Stimulated activated CD4-positive, alpha-beta T cell treated with anti-CD3 and anti-CD28 coated beads, Interleukin-15, amount 100 ng/mL, for 48 hours (primary cell): ENCODE measurements around the gene QSER1.

ENCODE experiments used
- DNase-seq, 2 donors: peaks; one replicate each; pipeline ENCODE4 v3.0.0-alpha.2; 2020; ENCODE audit warnings: low read depth in 2 of 2

Gene QSER1

DNA sequence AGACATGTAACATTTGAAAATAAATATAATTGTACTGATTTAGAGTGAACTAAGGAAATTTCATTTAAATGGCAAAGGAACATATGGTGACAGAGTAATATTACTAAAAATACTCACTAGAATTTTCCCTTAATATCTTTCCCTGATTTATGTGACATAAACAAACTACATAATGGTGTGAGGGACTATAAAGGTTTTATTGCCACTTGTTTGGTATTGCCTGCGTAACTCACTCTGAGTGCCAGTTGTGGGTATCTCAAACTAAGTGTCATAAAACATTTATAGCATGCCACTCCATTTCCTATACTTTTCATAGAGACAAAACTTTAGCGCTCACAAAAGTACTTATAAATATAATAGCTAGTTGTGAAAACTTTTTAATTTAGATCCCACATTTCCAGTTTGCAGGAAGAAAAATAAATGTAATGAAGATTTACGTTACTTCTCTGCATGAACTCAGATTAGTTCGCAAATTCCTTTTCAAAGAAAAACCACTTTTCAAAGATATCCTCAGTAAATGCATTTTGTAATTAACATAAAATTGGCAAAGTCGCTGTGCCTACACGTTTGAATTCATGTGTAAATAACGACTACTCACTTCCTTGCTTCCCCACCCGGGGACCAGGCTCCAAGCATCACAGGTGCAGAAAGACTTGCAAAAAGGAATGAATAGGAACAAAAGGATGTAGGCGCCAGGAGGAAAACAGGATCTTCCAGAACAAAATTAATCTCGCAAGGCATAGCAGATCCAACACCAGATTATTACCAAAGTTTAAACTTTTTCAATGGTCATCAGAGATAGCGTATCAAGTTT, 1.6 kb upstream of the QSER1 start:
- no peak for DNase-seq

DNA sequence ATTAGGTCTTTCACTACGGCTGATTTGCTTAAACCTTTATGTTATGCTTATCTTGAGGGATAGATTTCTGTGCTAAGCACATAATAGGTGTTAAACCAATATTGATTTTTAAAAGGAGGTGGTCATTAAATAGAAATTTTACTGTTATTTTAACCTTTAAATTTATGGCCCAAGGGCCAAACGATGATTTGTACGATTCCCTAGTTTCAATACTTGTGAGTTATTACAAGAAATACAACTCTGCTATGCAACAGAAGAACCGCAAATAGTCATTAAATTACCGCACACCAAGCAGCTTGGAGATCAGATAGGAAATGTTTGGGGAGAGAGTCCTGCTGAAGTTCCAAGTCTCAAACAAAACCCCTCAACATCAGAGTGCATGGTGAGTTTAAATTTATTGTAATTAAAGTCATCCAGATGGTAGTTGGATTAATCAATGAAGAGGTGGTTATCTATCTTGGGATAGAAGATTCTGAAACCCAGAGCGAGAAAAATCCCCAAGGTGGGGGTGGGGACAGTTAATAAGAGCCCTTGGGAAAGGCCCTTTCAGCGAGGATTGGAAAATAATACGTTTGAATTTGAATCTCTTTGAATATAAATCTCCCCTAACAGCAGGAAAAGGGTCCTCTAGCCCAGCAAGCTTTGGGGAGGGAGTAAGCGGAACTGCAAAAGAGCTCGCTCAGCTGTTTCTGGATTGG, 805 bp upstream of the QSER1 start:
- DNase-seq: no peak

DNA sequence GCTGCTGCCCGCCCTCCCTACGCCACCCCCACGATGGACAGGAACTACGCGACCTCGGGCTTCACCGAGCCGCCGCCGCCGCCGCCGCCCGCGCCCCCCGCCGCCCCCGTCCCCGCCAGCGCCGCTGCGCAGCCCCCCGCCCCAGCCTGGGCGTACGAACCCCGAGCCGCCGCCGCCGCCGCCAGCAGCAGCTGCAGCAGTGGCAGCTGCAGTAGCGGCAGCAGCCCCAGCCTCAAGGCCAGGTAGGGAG, 407 bp downstream of the QSER1 start:
- DNase-seq: no peak

DNA sequence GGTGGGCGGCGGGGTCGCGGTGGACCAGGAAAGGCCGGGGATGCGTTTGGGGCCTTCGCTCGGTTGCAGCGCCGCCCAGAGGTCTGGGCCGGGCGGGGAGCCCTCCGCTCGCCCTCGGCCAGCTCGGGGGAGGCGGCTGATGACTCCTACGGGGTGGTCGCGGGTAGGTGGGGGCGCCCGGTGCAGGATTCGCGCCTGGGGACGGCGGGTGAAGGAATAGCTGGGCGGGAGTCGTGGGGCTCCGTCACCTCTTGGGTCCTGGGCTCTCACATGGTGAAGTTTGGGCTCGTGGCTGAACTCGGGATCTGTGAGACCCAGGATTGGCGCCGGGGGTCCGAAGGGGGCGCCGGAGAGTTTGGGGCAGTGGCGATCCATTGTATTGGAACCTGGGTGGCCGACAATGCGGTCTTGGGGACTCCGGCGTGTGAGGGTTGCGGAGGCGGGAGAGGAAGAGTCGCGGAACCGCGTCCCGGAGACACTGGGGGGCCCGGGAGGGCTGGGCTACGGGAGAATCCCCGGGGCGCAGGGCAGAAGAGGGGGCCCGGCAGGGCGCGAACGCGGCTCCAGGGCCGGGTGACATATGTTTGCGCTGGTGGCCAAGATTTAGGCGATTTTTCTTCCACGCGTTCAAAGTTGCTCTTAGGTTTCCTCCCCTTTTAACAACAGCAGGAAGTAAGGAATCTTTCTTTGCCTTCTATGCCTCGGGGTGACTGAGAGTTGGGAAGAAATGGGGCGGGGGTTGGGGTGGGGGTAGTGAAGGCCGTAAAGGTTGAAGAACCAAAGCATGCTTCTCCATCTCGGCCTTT, 935 bp downstream of the QSER1 start:
- DNase-seq: peak; percentile 25 to 33

DNA sequence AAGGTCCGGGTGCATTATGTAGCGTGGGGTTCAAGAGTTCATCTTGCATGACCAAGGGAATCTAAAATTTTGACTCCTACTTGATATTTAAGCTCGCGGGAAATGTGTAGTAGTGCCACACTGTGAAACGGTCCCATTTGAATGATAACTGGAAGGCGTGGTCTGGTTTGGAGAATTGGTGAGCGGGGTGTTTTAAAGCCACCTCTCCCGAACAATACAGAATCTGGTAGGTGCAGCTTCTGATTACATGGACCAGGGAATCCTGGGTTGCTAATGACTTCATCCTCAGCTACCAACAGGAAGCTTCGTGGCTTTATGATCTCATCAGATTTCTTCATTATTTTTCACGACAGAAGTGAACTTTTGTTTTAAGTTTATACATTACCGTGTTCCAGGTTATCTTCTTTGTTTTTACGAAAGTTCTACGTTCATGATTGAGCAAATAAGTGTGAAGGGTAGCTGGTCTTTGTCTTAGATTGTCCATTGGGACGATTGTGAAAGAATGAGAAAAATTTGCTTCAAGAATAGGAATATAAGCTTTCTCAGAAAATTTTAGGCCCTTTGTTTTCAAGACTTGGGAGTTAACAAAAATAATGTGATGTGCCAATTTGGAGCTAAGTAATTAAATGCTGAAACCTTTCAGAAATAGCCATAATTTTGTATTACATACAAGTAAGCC, 1.7 kb downstream of the QSER1 start:
- DNase-seq: no peak

DNA sequence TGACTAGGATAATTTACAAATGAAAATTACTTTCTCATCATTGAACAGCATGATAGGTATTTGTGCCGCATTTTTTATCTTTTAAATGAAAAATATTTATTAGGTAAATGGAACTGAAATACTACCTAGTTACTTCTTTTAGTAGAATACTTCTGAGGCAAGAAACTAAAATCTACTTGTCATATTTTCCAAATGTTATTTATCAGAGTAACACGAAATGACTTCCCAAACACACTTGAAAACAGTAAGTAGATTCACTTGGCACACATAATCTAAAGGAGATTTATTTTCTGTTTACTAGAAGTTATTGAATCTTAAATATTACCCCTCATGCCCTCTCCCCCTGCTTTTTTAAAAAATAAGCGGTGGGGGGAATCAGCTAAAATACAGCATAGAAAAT, 2.3 kb downstream of the QSER1 start:
- DNase-seq: no peak

DNA sequence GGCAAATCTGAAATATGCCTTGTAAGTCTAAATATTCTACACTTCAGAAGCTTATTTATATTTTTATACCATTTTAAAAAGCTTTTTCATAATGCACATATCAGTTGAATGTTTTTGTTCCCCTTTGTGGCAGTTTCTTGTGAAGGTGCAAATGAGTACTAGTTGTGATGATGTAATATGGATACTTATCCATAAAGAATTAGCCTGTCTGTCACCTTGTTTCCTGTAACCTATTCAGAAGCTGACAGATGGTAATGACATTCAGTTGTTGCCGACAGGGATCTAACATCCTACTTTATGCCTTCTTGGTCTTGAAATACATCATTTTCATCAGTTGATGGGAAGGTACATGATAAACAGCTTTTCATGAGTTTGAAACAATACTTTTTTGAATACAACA, 2.9 kb downstream of the QSER1 start:
- no peak for DNase-seq

DNA sequence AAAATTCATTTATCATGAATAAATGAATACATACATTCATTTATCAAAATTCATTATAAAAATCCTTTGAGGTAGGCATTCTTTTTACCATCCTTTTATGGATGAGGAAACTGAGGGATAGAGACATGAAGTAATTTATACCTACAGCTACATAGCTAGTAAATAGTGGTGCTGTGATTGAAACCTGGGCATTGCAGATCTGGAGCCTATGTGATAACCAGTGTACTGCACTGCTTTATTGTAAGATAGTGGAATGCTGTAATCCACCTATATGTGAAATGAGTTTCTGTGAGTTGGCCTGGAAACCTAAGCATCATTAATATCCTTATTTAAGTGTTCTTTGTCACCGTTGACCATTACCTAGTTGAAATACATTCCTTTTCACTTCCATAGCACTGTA, 4.5 kb downstream of the QSER1 start:
- no peak for DNase-seq

DNA sequence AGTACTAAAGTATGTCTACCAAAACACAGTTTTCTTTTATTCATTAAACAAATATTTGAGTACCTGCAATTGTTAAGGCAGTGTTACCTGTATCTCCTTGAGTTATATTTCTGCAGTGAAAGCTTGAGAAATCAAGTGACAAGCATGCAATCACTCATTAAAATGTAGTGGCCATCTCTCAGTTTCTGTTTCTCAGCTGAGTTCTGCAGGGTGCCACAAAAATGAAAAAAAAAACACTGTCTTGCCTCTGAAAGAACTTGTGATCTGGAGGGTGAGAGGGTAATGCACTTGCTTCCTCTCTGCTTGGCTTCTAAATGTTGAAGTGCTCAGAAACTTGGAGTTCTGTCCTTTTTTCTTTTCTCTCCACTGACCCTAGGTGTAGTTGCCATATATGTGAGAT, 6.8 kb downstream of the QSER1 start:
- no peak for DNase-seq

DNA sequence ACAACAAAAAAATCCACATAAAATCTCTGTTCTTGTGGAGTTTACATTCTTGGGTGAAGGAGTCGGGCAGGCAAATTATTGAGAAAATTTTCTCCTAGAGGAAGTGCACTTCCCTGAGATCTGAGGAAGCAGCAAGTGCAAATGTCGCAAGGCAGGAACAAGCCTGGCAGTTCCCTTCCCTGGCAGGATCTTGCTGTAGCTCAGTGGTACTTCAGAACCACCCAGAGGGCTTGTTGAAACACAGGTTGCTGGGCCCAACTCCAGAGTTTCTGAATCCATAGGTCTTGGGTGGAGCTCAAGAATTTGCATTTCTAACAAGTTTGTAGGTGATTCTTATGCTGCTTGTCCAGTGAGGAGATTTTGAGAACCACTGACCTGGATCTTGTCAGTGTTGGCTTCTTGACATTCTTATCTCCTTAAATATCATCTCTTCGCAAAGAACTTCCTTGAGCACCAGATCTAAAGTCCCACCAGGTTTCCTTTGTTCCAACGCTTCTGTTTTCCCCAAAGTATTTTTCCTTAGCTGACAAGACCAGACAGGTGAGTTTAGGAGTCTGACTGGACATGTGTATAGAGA, 9.6 kb downstream of the QSER1 start:
- no peak for DNase-seq

DNA sequence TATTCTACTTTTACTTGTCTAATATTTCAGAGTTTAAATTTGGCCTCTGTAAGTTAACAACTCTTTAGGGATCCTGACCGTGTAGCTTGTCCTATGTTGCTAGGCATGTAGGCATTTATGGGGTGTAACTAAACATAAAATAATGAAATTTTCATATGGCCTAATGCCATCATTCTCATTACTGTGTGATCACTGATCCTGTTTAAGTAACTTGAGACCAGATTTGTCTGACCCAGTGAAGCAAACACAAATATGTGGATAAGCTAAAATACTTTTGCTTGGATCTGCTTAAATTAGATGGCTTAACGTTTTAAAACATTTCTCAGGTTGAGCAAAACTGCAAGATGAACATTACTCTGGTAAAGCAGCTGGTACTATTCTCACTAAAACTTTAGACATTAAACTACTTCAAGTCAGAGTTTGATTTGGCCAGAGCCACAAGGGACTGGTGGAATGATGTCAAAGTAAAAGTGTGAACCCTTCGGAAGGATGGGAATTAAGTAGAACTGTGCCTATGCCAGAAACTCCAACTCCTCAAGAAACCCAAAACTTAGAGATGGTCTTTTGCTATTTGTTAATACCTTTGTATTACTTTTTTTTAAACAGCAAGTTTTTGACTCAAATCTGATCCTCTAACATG, 12.5 kb downstream of the QSER1 start:
- DNase-seq: no peak

DNA sequence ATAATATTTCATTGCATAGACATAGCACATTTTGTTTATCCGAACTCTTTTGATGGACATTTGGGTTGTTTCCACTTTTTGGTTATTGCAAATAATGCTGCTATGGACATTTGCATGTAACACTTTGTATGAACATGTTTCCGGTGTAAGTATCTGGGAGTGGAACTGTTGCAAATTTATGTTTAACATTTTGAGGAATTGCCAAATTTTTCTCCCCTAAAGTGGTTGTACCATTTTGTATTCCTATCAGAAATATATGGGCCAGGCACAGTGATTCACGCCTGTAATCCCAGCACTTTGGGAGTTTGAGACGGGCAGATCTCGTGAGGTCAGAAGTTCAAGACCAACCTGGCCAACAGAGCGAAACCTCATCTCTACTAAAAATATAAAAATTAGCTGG, 16.0 kb downstream of the QSER1 start:
- DNase-seq: no peak

DNA sequence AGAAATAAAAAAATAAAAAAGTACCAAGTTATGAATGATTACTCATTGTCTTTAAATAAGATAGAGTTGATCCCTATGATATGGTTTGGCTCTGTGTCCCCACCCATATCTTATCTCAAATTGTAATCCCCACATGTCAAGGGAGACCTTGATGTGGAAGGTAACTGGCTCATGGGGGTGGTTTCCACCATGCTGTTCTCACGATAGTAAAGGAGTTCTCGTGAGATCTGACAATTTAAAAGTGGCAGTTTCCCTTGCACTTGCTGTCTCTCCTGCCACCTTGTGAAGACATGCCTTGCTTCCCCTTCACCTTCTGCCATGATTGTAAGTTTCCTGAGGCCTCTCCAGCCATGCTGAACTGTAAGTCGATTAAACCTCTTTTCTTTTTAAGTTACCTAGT, 18.8 kb downstream of the QSER1 start:
- DNase-seq: no peak

DNA sequence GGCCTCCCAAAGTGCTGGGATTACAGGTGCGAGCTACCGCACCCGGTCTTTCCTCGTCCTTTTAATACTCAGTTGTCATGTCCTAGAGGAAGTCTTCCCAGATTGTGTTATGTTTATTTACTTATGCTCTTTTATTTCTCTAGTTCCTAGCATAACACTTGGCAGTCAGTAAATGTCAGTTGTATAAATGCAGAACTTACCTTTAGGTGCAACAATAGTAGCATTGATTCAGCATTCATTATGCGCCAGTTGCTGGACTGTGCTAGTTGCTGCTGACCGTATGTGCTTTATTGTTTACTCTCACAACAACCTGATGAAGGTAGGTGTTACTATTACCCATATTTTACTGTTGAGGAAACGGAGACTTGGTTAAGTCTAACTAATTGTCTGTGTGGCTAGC, 20.8 kb downstream of the QSER1 start:
- no peak for DNase-seq

DNA sequence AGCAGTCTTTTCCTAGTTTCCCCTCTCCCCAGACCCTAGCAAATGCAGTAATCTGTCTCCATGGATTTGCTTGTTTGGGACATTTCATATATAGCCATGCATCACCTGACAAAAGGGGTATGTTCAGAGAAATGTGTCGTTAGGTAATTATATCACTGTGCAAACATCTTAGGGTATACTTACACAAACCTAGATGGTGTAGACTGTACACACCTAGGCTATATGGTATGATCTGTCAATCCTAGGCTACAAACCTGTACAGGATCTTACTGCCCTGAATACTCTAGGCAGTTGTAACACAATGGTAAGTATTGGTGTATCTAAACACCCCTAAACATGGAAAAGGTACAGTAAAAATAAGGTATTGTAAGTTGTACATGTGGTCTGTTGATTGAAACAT, 23.8 kb downstream of the QSER1 start:
- DNase-seq: no peak

DNA sequence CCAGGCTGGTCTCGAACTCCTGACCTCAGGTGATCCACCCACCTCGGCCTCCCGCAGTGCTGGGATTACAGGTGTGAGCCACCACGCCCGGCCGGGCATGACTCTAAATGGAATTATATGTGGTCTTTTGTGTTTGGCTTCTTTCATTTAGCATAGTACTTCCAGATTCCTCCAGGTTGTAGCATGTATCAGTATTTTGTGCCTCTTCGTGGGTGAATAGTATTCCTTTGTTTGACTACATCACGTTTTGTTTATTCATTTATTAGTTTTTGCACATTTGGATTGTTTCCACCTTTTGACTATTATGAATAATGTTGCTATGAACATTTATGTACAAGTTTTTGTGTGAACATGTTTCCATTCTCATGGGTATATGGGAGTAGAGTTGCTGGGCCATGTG, 24.4 kb downstream of the QSER1 start:
- DNase-seq: no peak

DNA sequence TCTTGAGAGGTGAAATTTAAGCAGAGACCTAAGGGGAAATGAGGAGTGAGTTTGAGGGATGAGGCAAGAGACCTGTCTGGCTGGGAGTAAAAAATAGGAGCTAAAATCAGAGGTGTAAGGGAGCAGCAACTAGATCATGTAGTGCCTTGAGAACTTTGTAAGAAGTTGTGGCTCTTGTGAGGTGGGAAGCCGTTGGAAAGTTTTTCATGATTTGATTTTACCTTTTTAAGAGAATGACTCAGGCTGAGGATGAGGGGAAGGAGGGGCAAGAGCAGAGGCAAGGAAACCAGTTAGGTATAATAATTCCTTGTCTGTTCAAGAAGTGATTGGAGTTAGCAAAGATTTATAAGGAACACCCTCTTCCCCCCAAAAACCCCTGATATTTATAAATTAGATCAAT, 25.8 kb downstream of the QSER1 start:
- no peak for DNase-seq

DNA sequence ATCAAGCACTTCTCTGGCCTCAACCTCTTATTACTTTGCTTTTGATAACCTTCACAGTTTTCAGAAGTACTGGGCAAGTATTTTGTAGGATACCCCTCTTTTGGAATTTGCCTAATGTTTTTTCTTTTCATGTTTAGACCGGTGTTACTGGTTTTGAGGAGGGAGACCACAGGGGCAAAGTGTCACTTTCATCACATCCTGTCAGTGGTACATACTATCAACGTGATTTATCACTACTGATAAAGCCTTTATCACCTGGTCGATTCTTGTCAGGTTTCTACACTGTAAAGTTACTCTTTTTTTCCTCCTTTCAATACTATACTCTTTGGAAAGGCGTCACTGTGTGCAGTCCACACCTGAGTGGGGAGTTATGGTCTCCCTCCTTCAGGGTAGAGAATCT, 26.7 kb downstream of the QSER1 start:
- no peak for DNase-seq

DNA sequence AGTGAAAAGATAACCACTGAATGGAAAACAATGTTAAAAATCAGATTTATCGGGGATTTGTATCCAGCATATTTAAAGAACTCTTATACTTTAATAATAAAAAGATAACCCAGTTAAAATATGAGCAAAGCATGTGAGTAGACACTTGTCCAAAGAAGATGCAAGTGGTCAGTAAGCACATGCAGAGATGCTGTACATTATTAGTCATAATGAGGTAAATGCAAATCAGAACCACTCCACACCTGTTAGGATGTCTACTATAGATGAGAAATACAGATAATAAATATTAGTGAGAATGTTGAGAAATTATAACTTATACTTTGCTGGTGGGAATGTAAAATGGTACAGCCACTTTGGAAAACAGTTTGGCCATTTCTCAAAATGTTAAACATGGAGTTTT, 28.0 kb downstream of the QSER1 start:
- DNase-seq: no peak

DNA sequence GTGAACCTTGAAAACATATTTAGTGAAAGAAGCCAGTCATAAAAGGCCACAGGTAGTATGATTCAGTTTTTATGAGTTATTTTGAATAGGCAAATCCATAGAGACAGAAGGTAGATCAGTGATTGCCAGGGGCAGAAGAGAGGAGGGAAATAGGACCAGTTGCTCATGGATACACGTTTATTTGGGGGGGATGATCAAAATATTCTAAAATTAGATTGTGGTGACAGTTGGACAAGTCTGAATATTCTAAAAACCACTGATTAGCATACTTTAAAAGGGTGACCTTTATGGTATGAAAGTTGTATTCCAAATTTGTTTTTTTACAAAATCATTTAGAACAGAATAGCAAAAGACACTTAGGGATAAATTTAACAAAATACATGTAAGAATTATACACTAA, 28.6 kb downstream of the QSER1 start:
- no peak for DNase-seq

DNA sequence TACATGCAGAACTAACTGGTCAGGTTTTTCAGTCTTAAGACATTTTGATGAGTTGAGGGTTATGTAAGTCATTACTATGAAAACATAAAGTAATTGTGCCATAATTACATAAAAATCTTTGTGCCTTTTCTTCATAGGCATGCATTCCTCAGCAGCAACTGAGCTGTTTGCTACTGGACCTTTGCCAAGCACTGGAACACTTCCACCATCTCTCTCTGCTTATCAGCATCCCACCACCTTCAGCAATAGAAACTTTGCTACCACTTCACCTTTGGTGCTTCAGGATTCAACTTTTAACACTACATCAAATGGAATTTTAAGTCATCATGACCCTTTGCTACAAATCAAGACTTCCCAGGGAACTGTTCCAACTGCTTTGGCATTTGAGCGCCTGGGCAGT, 39.0 kb downstream of the QSER1 start:
- no peak for DNase-seq

DNA sequence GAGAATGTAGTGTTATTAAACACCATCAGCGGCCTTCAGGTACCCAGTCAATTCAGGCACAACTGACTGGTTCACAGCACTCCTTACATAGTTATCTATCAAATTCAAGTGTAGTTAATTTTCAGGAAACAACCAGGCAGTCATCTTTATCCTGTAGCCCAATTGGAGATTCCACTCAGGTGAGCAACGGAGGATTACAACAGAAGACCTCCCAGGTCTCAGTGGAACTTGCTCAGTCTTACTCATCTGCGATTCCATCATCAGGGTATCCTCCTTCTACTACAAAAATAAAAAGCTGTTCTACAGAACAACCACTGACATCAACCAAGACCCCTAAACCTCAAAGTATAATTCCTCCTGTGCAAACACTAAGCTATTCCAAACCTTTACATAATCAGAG, 39.6 kb downstream of the QSER1 start:
- no peak for DNase-seq
